Measurements from ENCODE around the gene DYNLT2B.
"Not testable (repeated sequence)": the region's sequence is repeated elsewhere in the genome, so short reads cannot be mapped to it uniquely, and the experiment has no call there.

DYNLT2B gene

DNA sequence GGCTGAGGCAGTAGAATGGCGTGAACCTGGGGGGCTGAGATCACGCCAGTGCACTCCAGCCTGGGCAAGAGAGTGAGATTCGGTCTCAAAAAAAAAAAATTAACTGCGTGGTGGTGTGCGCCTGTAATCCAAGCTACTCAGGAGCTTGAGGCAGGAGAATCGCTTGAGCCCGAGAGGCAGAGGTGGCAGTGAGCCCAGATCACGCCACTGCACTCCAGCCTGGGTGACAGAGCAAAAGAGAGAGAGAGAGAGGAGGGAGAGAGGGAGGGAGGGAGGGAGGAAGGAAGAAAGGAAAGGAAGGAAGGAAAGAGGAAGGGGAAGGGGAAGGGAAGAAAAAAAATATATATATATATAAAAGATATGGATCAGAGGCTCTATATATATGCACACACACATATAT, 14.1 kb upstream of the DYNLT2B start:
- no peak for DNase-seq
- Histone ChIP-seq H3K27me3 (replicated peaks; ENCODE audit: control insufficient read depth, insufficient read depth, low read length, poor library complexity, severe bottlenecking) (no peaks in the 10 kb centered on the region), H3K9me3 (ENCODE audit: control insufficient read depth, low read length) (no peaks in the 10 kb centered on the region), H3K27ac (ENCODE audit: insufficient read depth, low read length, poor library complexity, severe bottlenecking) (no peak overlapping the region), H3K4me1 (ENCODE audit: control insufficient read depth, insufficient read depth, low read length, poor library complexity, severe bottlenecking) (no peaks in the 10 kb centered on the region), H3K4me3 (ENCODE audit: insufficient read depth, low read depth, low read length, poor library complexity, severe bottlenecking) (no peak overlapping the region), H3K36me3 (ENCODE audit: control insufficient read depth, insufficient read depth, low read length) (no peaks in the 10 kb centered on the region)

DNA sequence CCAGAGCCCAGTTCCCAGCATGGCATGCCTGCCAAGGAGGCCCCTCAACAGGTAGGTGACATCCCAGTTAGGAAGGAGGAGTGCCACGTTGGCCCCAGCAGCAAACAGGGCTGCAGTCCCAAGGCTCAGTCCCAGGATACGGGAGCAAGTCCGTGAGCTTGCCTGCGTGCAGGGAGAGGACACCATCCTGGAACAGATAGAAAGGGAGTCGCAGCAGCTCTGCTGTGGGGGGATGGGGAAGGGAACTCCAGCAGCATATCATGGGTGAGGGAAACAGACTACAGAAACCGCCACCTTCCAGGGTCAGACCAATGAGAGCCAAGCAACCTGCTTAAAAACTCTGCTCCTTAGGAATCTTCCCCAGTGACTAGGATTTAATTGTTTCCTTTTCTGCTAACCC, 9.4 kb upstream of the DYNLT2B start:
- no peak overlapping the region for H3K27ac ChIP-seq (ENCODE audit: insufficient read depth, low read length, poor library complexity, severe bottlenecking)
- no peak for DNase-seq
- H3K4me1 ChIP-seq (ENCODE audit: control insufficient read depth, insufficient read depth, low read length, poor library complexity, severe bottlenecking) = no peaks in the 10 kb centered on the region
- no peaks in the 10 kb centered on the region for H3K27me3 ChIP-seq (replicated peaks; ENCODE audit: control insufficient read depth, insufficient read depth, low read length, poor library complexity, severe bottlenecking)
- H3K4me3 ChIP-seq (ENCODE audit: insufficient read depth, low read depth, low read length, poor library complexity, severe bottlenecking) = no peak overlapping the region
- no peaks in the 10 kb centered on the region for H3K9me3 ChIP-seq (ENCODE audit: control insufficient read depth, low read length)
- no peaks in the 10 kb centered on the region for H3K36me3 ChIP-seq (ENCODE audit: control insufficient read depth, insufficient read depth, low read length)

DNA sequence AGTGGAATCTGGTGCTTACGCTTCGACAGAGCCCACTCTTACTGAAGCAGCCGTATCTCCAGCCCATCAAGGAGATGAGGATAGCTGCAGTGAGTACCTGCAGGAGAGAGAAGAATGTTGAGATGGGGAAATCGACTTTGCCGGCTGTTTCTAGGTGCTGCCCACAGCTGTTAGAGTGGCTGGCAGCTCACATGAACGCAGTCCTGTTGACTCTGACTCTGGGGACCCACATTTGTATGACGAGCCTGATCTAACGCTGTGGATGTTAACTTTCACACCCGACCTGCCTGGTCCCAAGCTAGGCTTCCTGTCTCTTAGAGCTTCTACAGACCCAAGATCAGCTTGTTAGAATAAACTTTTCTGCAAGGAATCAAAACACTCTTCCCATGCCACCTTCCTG, 8.9 kb upstream of the DYNLT2B start:
- no peak overlapping the region for H3K27ac ChIP-seq (ENCODE audit: insufficient read depth, low read length, poor library complexity, severe bottlenecking)
- H3K4me3 ChIP-seq (ENCODE audit: insufficient read depth, low read depth, low read length, poor library complexity, severe bottlenecking) = no peak overlapping the region
- H3K4me1 ChIP-seq (ENCODE audit: control insufficient read depth, insufficient read depth, low read length, poor library complexity, severe bottlenecking) = no peaks in the 10 kb centered on the region
- H3K36me3 ChIP-seq (ENCODE audit: control insufficient read depth, insufficient read depth, low read length) = no peaks in the 10 kb centered on the region
- no peaks in the 10 kb centered on the region for H3K9me3 ChIP-seq (ENCODE audit: control insufficient read depth, low read length)
- DNase-seq = no peak
- no peaks in the 10 kb centered on the region for H3K27me3 ChIP-seq (replicated peaks; ENCODE audit: control insufficient read depth, insufficient read depth, low read length, poor library complexity, severe bottlenecking)

DNA sequence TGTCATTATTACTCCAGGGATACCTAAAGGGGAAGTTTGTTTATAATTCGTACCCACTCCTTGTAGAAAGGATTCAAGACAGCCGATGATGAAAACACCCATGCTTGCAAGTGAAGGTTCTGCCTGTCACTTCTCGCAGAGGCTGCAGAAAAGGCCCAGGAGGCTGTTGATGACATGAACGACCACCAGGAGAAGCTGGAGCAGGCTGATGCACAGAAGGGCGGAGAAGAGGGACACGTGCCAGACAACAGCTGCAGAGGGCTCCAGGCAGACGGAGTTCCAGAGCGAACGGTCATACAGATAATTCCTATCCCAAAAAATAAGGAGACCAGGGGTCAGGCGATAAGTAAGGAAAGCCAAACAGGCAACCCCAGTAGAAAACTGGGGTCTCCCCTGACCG, 5.7 kb upstream of the DYNLT2B start:
- no peaks in the 10 kb centered on the region for H3K4me1 ChIP-seq (ENCODE audit: control insufficient read depth, insufficient read depth, low read length, poor library complexity, severe bottlenecking)
- no peaks in the 10 kb centered on the region for H3K9me3 ChIP-seq (ENCODE audit: control insufficient read depth, low read length)
- DNase-seq = no peak
- H3K4me3 ChIP-seq (ENCODE audit: insufficient read depth, low read depth, low read length, poor library complexity, severe bottlenecking) = no peak overlapping the region
- H3K36me3 ChIP-seq (ENCODE audit: control insufficient read depth, insufficient read depth, low read length) = no peaks in the 10 kb centered on the region
- H3K27me3 ChIP-seq (replicated peaks; ENCODE audit: control insufficient read depth, insufficient read depth, low read length, poor library complexity, severe bottlenecking) = no peaks in the 10 kb centered on the region
- H3K27ac ChIP-seq (ENCODE audit: insufficient read depth, low read length, poor library complexity, severe bottlenecking) = no peak overlapping the region

GRCh38 chr3:196323016-196323415, 5.0 kb upstream of the DYNLT2B start:
- no peak overlapping the region for H3K27ac ChIP-seq (ENCODE audit: insufficient read depth, low read length, poor library complexity, severe bottlenecking)
- no peak for DNase-seq
- no peaks in the 10 kb centered on the region for H3K9me3 ChIP-seq (ENCODE audit: control insufficient read depth, low read length)
- no peak overlapping the region for H3K4me3 ChIP-seq (ENCODE audit: insufficient read depth, low read depth, low read length, poor library complexity, severe bottlenecking)
- H3K4me1 ChIP-seq (ENCODE audit: control insufficient read depth, insufficient read depth, low read length, poor library complexity, severe bottlenecking) = no peaks in the 10 kb centered on the region
- H3K27me3 ChIP-seq (replicated peaks; ENCODE audit: control insufficient read depth, insufficient read depth, low read length, poor library complexity, severe bottlenecking) = no peaks in the 10 kb centered on the region
- H3K36me3 ChIP-seq (ENCODE audit: control insufficient read depth, insufficient read depth, low read length) = no peaks in the 10 kb centered on the region

GRCh38 chr3:196321162-196321561, 3.1 kb upstream of the DYNLT2B start:
- Histone ChIP-seq H3K27me3 (replicated peaks; ENCODE audit: control insufficient read depth, insufficient read depth, low read length, poor library complexity, severe bottlenecking) (no peaks in the 10 kb centered on the region), H3K36me3 (ENCODE audit: control insufficient read depth, insufficient read depth, low read length) (no peaks in the 10 kb centered on the region), H3K9me3 (ENCODE audit: control insufficient read depth, low read length) (no peaks in the 10 kb centered on the region), H3K4me3 (ENCODE audit: insufficient read depth, low read depth, low read length, poor library complexity, severe bottlenecking) (no peak overlapping the region), H3K27ac (ENCODE audit: insufficient read depth, low read length, poor library complexity, severe bottlenecking) (no peak overlapping the region), H3K4me1 (ENCODE audit: control insufficient read depth, insufficient read depth, low read length, poor library complexity, severe bottlenecking) (no peaks in the 10 kb centered on the region)
- no peak for DNase-seq

GRCh38 chr3:196320137-196320536, 2.1 kb upstream of the DYNLT2B start:
- Histone ChIP-seq H3K36me3 (ENCODE audit: control insufficient read depth, insufficient read depth, low read length) (no peaks in the 10 kb centered on the region), H3K27ac (ENCODE audit: insufficient read depth, low read length, poor library complexity, severe bottlenecking) (no peak overlapping the region)
- no peak for DNase-seq

DNA sequence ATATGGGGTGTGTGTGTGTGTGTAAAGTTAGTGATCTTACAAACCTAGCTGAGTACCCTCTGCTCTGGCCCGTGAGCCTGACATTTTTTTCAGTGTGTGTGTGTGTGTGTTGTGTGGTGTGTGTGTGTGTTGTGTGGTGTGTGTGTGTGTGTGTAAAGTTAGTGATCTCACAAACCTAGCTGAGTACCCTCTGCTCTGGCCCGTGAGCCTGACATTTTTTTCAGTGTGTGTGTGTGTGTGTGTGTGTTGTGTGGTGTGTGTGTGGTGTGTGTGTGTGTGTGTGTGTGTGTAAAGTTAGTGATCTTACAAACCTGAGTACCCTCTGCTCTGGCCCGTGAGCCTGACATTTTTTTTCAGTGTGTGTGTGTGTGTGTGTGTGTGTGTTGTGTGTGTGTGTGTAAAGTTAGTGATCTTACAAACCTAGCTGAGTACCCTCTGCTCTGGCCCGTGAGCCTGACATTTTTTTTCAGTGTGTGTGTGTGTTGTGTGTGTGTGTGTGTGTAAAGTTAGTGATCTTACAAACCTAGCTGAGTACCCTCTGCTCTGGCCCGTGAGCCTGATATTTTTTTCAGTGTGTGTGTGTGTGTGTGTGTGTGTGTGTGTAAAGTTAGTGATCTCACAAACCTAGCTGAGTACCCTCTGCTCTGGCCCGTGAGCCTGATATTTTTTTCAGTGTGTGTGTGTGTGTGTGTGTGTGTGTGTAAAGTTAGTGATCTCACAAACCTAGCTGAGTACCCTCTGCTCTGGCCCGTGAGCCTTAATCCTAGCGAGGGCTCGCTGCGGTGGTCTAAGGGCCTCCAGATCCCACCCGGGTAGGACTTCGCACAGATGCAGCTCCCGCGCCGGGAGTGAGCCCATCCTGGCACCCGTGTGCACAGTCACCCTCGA, 997 bp downstream of the DYNLT2B start:
- not testable (repeated sequence) for H3K36me3 ChIP-seq (ENCODE audit: control insufficient read depth, insufficient read depth, low read length); H3K27me3 ChIP-seq (replicated peaks; ENCODE audit: control insufficient read depth, insufficient read depth, low read length, poor library complexity, severe bottlenecking); H3K9me3 ChIP-seq (ENCODE audit: control insufficient read depth, low read length); DNase-seq; H3K4me1 ChIP-seq (ENCODE audit: control insufficient read depth, insufficient read depth, low read length, poor library complexity, severe bottlenecking)
- Histone ChIP-seq H3K27ac (ENCODE audit: insufficient read depth, low read length, poor library complexity, severe bottlenecking) (peak overlapping the region; percentile 89), H3K4me3 (ENCODE audit: insufficient read depth, low read depth, low read length, poor library complexity, severe bottlenecking) (peak overlapping the region; percentile 87)

More at GRCh38 chr3:196320137-196320536, 2.1 kb upstream of the DYNLT2B start:
- Histone ChIP-seq H3K9me3 (ENCODE audit: control insufficient read depth, low read length) (no peaks in the 10 kb centered on the region), H3K4me1 (ENCODE audit: control insufficient read depth, insufficient read depth, low read length, poor library complexity, severe bottlenecking) (no peaks in the 10 kb centered on the region), H3K27me3 (replicated peaks; ENCODE audit: control insufficient read depth, insufficient read depth, low read length, poor library complexity, severe bottlenecking) (no peaks in the 10 kb centered on the region), H3K4me3 (ENCODE audit: insufficient read depth, low read depth, low read length, poor library complexity, severe bottlenecking) (no peak overlapping the region)

DNA sequence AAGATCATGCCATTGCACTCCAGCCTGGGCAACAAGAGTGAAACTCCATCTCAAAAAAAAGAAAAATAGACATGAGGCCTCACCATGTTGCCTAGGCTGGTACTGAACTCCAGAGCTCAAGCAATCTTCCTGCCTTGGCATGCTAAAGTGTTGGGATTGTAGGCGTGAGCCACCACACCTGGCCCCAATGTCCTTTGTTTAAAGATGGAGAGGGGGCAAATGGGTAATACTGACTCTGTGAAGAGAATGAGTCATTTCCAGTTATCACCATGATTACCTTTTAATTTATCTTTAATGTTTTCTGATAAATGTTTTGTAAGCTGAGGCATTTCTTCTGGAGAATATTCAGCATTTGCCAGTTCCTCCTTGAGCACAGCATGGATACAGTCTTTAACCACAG, 2.2 kb downstream of the DYNLT2B start:
- Histone ChIP-seq H3K27ac (ENCODE audit: insufficient read depth, low read length, poor library complexity, severe bottlenecking) (no peak overlapping the region), H3K36me3 (ENCODE audit: control insufficient read depth, insufficient read depth, low read length) (no peaks in the 10 kb centered on the region), H3K9me3 (ENCODE audit: control insufficient read depth, low read length) (no peaks in the 10 kb centered on the region), H3K4me3 (ENCODE audit: insufficient read depth, low read depth, low read length, poor library complexity, severe bottlenecking) (no peak overlapping the region), H3K4me1 (ENCODE audit: control insufficient read depth, insufficient read depth, low read length, poor library complexity, severe bottlenecking) (no peaks in the 10 kb centered on the region), H3K27me3 (replicated peaks; ENCODE audit: control insufficient read depth, insufficient read depth, low read length, poor library complexity, severe bottlenecking) (no peaks in the 10 kb centered on the region)
- DNase-seq = no peak

- H3K9me3 ChIP-seq (ENCODE audit: control insufficient read depth, low read length) = no peaks in the 10 kb centered on the region
- H3K27ac ChIP-seq (ENCODE audit: insufficient read depth, low read length, poor library complexity, severe bottlenecking) = no peak overlapping the region
- H3K36me3 ChIP-seq (ENCODE audit: control insufficient read depth, insufficient read depth, low read length) = no peaks in the 10 kb centered on the region
- H3K27me3 ChIP-seq (replicated peaks; ENCODE audit: control insufficient read depth, insufficient read depth, low read length, poor library complexity, severe bottlenecking) = no peaks in the 10 kb centered on the region
- DNase-seq = no peak
- no peaks in the 10 kb centered on the region for H3K4me1 ChIP-seq (ENCODE audit: control insufficient read depth, insufficient read depth, low read length, poor library complexity, severe bottlenecking)
- H3K4me3 ChIP-seq (ENCODE audit: insufficient read depth, low read depth, low read length, poor library complexity, severe bottlenecking) = no peak overlapping the region
These were observed 3.4 kb downstream of the DYNLT2B start for GRCh38 chr3:196314597-196314996.

All from effector memory CD4-positive, alpha-beta T cell (primary cell).